Activated CD4-positive, alpha-beta T cell treated with anti-CD3 and anti-CD28 coated beads for 1 hour (primary cell): ENCODE measurements around the gene PDLIM4.

Experiments
- DNase-seq: peaks from one replicate; pipeline ENCODE4 v3.0.0-alpha.2; 2020

PDLIM4 gene

GRCh38 chr5:132257131-132258101 is at the start of gene PDLIM4:
TSS of gene PDLIM4 (plus strand) at chr5:132257696. CDS start at chr5:132257735, 39 bp downstream.
- DNase-seq = no peak

- no peak for DNase-seq
Observed at GRCh38 chr5:132207778-132208177, 49.7 kb upstream of the PDLIM4 start.

GRCh38 chr5:132209131-132209530 is 48.4 kb upstream of the PDLIM4 start:
- DNase-seq = no peak

- no peak for DNase-seq
Observed at GRCh38 chr5:132209901-132210545, 47.5 kb upstream of the PDLIM4 start.

GRCh38 chr5:132210944-132211343 is 46.6 kb upstream of the PDLIM4 start:
- no peak for DNase-seq

- DNase-seq = no peak
Observed at GRCh38 chr5:132211787-132212186, 45.7 kb upstream of the PDLIM4 start.

- DNase-seq = no peak
Observed at GRCh38 chr5:132213666-132214065, 43.8 kb upstream of the PDLIM4 start.

GRCh38 chr5:132214491-132214890 is 43.0 kb upstream of the PDLIM4 start:
- no peak for DNase-seq

- no peak for DNase-seq
Observed at GRCh38 chr5:132215329-132215728, 42.2 kb upstream of the PDLIM4 start.

- no peak for DNase-seq
Observed at GRCh38 chr5:132218321-132218720, 39.2 kb upstream of the PDLIM4 start.

- DNase-seq = no peak
Observed at GRCh38 chr5:132219289-132219970, 38.1 kb upstream of the PDLIM4 start.

- no peak for DNase-seq
Observed at GRCh38 chr5:132219981-132220380, 37.5 kb upstream of the PDLIM4 start.

GRCh38 chr5:132220491-132220890 is 37.0 kb upstream of the PDLIM4 start:
- DNase-seq = no peak

GRCh38 chr5:132221781-132222648 is 35.5 kb upstream of the PDLIM4 start:
- no peak for DNase-seq

GRCh38 chr5:132222649-132223038 is 34.9 kb upstream of the PDLIM4 start:
- DNase-seq = no peak

- no peak for DNase-seq
Observed at GRCh38 chr5:132223861-132224260, 33.6 kb upstream of the PDLIM4 start.

GRCh38 chr5:132224716-132225115 is 32.8 kb upstream of the PDLIM4 start:
- no peak for DNase-seq

GRCh38 chr5:132225165-132226032 is 32.1 kb upstream of the PDLIM4 start:
- peak; percentile 16 for DNase-seq

GRCh38 chr5:132226516-132227234 is 30.8 kb upstream of the PDLIM4 start:
- DNase-seq = no peak

GRCh38 chr5:132227235-132227484 is 30.3 kb upstream of the PDLIM4 start:
- DNase-seq = no peak
